HG03457 (cell line): ENCODE data around the gene OSBPL5.

Experiments used
- ATAC-seq: cut with Tn5 transposase; IDR thresholded peaks from one replicate; pipeline ENCODE4 v1.9.1; 2021; ENCODE audit warnings: moderate number of reproducible peaks; ENCODE audit not compliant: unreplicated experiment

The OSBPL5 gene

DNA sequence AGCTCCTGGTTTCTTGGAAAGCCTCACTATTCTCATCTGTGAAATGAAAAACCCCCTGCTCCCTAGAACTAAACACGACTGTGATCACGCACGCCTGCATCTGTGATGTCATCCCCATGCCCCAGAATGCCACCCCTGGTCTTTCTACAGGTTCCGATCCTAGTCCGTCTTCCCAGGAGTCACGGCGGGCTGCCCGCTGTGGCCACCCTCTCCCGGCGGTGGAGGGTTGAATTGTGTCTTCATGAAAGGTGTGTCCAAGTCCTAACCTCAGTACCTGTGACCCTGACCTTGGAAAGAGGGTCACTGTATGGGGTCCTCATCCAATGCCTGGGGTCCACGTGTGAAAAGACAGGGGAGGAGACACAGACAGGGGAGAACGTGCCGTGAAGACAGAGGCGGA is 14.4 kb downstream of the OSBPL5 start:
- no peak for ATAC-seq

DNA sequence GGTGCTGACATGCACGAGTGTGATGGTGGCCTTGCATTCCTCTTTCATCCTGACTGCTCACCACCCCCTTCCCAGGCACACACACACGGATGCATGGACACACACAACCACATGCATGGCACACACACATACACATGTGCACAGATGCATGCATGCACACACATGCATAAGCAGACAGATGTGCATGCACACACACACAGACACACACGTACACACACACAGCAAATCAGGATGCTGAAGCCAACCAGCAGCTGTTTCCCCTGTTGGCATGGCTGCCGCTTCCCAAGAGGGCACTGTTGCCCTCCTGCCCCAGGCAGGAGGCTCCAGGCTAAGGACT is 15.3 kb downstream of the OSBPL5 start:
- ATAC-seq, result no peak

DNA sequence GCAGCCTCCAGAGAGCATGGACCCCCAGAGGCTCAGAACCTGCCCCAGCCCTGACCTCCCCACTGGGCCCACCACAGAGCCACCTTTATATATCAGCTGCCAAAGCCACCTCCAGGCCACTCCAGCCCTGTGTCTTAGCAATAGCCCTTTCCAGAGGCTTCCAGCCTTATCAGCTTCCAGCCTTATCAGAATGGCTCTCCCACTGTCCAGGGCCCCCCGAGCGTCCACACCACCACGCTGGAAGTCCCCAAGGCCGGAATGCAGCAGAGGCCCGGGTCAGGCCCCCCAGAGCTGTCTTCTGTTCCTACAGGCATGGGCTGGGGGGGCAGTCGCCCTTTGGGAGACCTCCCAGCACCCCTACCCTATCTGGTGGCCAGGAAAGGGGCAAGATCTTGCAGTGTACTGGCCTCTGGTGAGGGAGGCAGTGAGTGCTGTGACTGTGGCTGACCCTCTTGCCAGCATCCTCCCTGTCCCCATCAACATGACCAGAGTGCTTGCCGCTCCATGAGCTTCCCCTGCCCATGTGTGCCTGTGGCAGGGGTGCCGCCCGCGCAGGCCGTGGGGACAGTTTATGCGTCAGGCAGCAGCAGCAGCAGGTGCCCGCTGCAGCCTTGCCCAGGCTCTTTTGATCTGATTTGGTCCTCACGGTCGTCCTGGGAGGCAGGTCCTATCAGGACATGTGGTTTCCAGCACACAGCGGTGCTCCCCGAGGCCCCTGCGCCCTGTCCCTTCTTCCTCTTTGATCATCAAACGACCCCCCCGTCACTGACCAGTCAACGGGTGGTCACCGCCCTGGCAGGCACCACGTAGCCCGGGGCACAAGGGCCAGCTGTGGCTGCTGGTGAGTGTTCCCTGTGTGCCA is 15.9 kb downstream of the OSBPL5 start:
- no peak for ATAC-seq

DNA sequence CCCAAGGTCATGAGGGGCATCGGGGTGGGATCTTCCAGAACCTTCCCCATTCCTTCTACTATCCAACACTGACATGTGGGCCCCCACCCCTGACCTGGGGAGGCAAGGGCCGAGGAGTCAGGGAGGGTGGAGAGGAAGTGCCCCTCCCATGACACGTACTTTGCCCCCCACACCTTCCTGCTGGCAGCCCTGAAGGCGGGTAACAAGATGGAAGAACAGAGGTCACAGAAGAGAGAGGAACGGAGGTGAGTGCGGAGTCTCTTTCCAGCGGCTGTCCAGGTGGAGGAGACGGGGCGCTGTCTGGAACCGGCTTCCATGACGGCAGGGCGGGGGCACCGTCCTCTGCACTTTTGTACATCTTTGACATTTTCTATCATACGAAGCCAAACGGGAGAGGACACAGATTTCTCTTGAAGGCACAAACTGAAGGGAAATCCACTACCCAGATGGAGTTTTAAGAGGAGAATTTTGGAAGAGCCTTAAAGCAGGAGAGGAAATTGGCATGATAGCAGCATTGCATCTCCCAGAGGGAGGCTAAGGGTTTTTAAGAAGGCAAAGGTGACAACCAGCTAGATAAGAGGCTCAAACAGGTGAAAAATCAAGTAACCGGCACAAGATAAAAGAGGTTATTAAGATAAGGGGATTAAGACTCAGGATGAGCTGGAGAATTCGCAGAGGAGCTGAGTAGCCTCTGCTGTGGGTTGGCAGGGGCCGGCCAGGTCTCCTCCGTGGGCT is 16.7 kb downstream of the OSBPL5 start:
- ATAC-seq, result no peak

DNA sequence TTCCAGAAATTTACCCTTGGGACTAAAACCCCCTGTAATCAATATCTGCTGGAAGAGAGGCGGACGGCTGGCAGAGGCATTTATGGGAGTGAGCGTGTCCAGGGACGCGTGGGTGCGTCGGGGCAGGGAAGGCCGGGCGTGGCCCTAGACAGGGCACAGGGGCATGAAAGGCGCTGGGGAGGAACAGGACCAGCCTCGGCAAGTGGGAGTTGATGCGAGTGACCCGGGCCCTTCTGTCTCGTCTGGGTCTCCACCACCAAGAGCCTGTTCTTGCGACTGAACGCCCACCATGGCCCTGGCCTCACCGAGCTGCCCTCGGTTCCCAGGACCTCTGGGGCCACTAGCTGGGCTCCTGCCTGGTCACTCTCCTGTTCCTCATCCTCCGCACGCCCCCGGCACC is 17.5 kb downstream of the OSBPL5 start:
- ATAC-seq, result no peak

DNA sequence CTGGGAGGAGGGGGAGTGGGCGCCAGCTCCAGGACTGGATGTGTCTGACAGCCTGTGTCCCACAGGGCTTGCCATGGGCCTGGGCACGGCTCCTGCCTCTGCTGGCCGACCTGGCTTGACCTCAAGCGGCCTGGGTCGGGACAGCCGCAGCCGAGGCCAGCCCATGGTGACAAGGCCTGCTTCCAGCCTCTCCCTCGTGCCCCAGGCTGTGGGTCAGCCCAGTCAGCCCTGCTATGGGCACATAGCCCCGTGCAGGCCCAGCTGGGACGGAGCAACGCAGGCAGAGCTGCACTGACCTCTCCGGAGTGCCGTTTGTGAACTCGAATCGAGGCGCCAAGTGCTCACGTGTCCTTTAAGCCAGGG is 17.9 kb downstream of the OSBPL5 start:
- ATAC-seq, result no peak

DNA sequence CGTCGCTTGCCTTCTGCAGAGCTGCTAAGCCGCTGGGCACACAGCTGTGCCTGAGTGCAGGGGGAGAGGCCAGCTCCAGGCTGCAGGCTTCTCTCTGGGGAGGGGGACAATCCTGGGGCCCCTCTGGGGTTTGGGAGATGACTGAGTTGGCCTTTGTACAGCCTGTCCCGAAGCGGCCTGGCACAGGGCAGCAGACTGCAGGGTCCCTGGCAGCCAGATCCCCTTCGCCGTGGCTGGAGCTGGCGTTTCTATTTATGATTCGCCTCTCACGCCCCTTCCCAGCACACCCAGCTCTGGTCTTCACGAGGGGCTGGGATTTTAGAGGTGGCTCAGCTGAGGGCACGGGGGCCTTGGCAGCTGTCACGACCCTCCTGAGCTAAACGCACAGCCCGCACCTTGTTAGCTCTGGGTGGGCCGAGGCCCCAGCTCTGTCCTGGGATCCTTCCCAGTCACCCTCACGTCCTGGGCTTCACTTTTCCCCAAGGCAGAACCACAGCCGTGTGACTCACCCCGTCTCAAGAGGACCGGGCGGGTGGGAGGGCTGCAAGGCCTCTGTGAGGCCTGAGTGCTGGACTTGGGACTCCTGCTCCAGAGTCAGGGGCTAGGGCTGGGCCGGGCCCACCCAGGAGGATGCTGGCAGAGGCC is 18.4 kb downstream of the OSBPL5 start:
- ATAC-seq, result no peak

DNA sequence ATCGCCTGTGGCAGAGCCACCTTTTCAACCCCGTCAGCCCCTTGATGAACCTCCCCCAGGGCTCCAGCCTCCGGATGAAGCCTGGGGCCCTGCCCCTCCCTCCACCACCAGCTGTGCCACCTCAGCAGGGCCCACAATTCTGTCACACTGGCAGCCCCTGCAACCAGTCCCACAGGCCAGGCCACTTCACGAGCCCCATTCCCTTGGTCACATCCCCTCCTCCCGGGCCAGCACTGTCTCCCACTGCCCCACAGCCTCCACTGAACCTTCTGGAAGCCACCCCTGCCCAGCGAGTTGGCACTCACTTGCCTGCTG is 19.9 kb downstream of the OSBPL5 start:
- no peak for ATAC-seq

DNA sequence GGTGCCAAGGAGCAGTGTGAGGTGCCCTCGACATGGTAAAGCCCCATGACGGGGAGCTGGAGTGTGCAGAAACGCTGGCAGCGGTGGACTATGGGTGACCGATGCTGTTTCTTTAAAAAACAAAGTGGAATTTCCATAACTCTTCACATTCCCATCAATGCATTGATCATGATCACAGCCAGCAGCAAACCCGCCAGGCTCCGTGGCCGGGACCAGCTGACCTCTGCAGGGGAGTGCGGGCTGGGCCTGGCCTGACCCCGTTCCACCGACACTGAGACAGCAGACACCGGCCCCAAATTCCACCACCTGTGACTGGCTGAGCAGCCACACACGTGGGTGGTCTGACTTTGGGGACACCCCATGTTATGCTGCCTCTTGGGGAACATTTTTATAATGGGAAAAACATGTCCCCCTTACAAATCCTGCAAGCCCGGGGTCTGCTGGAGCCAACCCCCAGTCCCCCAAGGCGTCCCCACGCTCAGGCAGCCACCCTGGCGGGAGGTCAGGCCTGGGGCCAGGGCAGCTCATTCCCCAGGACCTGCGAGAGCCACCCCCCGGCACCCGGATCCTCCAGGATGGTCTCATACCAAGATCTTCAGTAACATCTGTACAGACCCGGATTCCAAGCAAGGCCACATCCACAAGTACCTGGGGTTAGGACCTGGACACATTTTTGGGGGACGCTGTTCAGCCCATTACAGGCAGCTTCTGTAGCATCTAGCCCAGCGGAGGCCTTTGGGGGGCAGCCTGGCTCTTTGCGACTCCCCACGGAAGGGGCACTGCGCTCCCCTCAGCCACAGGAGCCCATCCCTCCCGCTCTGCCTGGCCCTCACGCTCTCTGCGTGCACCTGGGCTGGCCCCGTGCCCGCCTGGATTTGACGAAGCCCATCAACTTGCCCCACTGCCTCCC is 20.6 kb downstream of the OSBPL5 start:
- ATAC-seq, result no peak

DNA sequence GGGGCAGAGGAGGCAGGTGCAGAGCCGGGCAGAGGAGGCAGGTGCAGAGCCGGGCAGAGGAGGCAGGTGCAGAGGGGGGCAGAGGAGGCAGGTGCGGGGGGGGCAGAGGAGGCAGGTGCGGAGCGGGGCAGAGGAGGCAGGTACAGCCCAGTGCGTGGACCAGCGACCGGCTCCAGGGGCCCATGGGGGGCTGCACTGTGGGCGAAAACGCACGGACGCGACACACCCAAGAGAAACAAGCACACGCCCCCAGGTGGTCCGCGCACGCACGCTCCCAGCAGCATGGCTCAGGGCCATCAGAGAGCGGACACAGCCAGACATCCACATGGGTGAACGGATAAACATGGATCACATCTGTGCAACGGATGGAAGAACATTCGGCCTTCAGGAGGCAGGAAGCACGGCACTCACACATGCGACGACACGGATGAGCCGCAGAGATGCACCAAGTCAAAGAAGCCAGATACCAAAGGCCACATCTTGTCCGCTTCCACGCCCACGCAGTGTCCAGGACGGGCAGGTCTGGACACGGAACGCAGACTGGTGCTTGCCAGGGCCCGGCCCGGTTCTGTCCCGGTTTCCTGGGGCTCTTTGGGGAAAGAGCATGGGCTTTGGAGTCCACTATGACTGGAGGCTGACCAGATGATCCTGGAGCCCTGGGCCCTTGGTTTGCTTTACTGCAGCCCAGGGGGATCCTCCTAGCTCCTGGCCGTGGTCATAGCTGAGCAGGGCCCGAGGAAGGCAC is 21.8 kb downstream of the OSBPL5 start:
- no peak for ATAC-seq

DNA sequence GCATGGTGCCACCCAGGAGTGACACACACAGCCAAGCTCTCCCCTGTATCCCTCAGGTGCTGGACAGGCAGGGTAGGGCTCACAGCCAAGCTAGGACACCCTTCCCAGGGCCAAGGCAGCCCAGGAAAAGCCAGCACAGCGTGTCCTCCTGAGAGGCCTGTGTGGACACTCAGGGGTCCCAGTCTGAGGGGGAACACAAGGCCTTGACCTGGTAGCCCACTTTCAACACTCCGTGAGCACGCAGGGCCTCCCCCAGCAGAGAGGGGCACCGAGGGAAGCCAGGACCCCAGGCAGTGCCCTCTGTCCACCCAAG is 24.9 kb downstream of the OSBPL5 start:
- ATAC-seq, result no peak

DNA sequence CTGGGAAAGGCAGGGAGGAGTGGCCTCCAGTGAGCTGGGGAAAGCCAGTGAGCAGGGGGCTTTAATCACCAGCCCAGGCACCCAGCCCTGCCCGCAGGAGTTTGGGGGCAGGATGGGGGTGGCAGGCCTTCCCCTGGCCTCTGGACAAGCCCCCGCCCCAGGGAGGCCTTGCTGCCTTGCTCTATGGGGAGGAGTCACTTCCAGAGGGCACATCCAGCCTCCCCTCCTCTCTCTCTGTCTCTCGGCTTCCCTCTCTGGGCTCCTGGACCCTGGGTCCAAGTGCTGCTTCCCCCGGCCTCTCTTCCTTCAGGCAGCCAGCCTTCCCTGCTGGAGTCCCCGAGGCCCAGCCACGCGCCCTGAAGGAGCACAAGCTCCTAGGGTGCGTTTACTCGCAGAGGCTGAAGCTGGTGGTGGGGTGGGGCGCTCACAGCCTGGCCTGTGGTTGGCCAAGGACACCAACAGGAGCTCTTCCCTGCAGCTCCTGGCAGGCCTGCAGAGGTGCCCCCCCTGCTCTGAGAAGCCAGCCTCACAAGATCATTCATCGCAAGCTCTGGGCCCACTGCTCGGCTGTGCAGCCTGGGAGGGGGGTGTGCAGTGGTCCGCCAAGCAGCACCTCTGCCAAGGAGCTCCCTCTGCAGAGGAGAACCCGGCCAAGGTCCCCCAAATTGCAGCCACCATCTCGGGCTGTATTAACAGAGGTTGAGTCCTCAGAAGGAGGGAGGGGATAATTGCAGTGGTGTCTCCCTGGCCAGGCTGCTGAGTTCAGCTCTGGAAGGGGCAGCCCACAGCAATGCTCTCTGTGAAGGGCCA is 25.4 kb downstream of the OSBPL5 start:
- ATAC-seq, result no peak

DNA sequence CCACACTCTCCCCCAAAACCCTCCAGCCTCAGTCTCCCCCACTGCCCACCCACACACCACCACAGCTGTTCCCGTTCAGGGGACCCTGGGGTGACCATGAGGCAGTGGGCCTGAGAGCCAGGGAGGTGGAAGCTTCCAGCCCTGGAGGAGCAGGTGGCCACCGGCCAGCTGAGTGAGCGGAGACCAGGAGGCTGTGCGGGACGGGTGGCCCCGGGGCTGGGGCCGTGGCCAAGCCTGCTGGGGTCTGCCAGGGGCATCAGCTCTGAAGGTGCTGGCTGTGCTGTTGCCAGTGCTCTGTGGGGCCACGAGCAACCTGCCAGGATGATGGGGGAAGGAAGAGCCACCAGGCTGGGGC is 26.0 kb downstream of the OSBPL5 start:
- ATAC-seq, result no peak

DNA sequence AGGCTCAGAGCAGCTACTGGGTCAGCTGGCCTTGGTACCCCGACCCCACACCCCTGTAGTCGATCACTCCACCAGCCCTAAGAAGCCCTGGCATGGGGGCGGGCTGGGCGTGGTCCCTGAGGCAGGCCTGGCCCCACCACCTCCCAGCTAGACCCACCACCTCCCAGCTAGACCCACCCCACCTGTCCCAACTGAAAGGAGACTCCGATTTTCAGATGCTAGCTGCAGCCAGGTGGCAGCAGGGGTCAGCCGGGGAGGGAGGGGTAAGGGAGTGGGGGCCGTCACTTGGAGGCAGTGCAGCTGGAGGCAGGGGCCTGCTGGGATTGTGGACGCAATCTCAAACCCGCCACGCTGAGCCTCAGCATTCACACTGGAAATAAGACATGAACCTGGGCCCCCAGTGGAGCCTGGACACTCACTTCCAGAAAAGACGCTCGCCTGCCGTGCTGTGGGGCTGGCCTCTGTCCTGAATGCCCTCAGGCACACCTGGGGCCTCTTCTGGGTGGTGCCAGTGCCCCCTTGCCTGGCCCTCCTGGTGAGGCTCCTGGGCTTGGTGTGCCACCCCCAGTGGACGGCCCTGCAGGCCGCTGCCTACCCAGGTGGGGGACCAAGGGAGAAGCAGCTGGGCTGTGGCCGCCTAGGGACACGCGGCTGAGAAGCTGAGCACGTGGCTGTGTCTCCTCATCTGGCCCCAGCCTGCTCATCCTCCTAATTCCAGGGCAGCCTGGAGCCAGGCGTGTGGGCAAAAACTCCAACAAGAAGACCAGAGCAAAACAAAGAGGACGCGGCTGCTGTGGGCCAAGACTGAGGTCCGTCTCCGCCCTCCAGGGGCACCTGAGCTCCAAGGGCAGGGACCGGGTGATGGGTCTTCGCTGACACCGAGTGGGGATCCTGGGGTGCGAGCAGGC is 26.7 kb downstream of the OSBPL5 start:
- no peak for ATAC-seq

DNA sequence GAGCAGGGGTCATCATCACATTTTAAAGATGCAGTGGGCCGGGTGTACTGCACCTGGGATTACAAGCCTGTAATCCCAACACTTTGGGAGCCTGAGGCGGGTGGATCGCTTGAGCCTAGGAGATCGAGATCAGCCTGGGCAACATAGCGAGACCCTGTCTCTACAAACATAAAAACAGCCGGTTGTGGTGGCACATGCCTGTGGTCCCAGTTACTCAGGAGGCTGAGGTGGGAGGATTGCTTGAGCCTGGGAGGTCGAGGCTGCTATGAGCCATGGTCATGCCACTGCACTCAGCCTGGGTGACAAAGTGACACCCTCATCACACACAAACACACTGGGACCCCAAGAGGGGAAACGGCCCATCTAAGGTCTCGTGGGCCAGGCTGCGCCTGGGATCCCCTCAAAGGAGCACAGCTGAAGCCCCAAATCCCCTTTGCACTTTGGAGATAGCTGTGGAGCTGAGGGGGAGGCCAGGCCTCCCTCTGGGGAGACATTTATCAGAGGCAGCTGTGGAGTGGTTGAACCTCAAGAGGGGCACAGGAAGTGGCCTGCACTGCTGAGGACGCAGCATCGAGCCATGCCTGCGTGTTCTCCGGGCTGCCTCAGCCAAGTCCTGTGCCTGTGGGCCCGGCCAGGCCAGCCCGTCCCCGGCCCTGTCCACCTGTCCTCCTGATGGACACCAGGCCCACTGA is 27.5 kb downstream of the OSBPL5 start:
- ATAC-seq, result no peak

DNA sequence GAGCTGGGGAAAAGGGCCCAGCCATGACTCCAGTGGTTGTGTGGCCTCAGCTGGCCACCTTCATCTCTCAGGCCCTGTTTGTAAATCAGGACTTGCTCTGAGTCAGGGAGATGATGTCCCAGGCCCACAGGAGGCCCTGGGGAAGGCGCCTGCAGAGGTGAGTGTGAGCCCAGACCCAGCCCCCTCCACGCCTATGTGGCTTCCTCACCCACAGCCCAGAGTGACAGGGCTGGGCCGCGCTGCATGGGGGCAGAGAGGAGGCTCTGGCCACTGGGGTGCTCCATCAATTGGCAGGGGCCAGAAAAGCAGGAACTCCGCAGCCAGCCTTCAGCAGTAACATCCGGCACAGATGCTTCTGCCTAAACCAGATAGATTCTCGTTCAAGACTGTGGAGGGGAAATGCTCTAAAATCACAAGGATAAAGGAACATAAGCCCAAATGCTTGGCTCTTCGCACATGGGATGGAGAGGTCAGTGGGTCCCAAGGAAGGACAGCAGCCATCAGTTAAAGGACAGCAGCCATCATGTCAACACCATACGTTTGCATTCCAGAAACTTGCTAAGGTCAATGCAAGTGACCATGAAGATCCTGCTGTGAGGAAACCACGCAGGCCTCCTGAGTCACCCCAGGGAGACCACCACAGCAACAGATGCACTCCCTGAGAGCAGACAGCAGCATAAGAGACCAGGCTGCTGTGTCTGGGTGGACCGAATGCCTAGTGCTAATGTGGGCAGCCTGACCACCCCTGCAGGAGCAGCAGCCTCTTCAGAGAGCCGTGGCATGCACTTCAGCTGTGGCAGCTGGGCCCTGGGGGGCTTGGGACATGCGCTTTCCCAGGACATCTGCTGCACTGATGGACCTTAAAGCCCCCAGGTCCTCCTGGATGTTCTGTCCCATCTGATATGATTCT is 28.3 kb downstream of the OSBPL5 start:
- ATAC-seq, result no peak
